WERI-Rb-1 (cell line): ENCODE results near the gene KCNE4.
A peak's percentile ranks its signal among the peaks of the same experiment; 100 is the strongest.

Experiments used
- DNase-seq: peaks from one replicate; pipeline ENCODE4 v3.0.0-alpha.2; 2020
- H3K27ac ChIP-seq: fragments of 250-450 bp; sonication (Bioruptor Pico); 2 replicates; pipeline ENCODE4 v1.5.1; 2020; ENCODE audit warnings: mild to moderate bottlenecking, moderate library complexity
- H3K27me3 ChIP-seq: fragments of 250-450 bp; sonication (Bioruptor Pico); 2 replicates; pipeline ENCODE4 v1.5.1; 2021; ENCODE audit warnings: mild to moderate bottlenecking, low read depth, moderate library complexity; ENCODE audit not compliant: insufficient read depth, severe bottlenecking
- H3K36me3 ChIP-seq: fragments of 250-450 bp; sonication (Bioruptor Pico); 2 replicates; pipeline ENCODE4 v1.5.1; 2020; ENCODE audit warnings: mild to moderate bottlenecking, moderate library complexity
- H3K4me3 ChIP-seq: 2 replicates; pipeline ENCODE4 v1.5.1; 2011; ENCODE audit warnings: low read depth, mild to moderate bottlenecking, control low read depth, low read length
- H3K9me3 ChIP-seq: fragments of 250-450 bp; sonication (Bioruptor Pico); 2 replicates; pipeline ENCODE4 v1.5.1; 2021; ENCODE audit warnings: mild to moderate bottlenecking, moderate library complexity; ENCODE audit not compliant: severe bottlenecking
- CTCF ChIP-seq: IDR thresholded peaks from 2 replicates; pipeline ENCODE4 v1.5.1; 2011; ENCODE audit warnings: low read depth, mild to moderate bottlenecking, control low read depth, inconsistent platforms, low read length

KCNE4 gene

GRCh38 chr2:223047260-223047761, 4.7 kb upstream of the KCNE4 start:
- no peak overlapping the region for H3K4me3 ChIP-seq
- H3K27me3 ChIP-seq = no peaks in the 10 kb centered on the region
- no peaks in the 10 kb centered on the region for H3K36me3 ChIP-seq
- TF ChIP-seq CTCF = no peak
- DNase-seq = peak; percentile 69
- no peak overlapping the region for H3K27ac ChIP-seq
- H3K9me3 ChIP-seq = no peaks in the 10 kb centered on the region

GRCh38 chr2:223048519-223048918, 3.5 kb upstream of the KCNE4 start:
- Histone ChIP-seq H3K4me3 (no peak overlapping the region), H3K9me3 (no peaks in the 10 kb centered on the region), H3K27me3 (no peaks in the 10 kb centered on the region), H3K27ac (no peak overlapping the region), H3K36me3 (no peaks in the 10 kb centered on the region)
- no peak for TF ChIP-seq CTCF
- DNase-seq = no peak

GRCh38 chr2:223049356-223049755, 2.6 kb upstream of the KCNE4 start:
- no peak for TF ChIP-seq CTCF
- DNase-seq = no peak
- Histone ChIP-seq H3K4me3 (no peak overlapping the region), H3K27ac (no peak overlapping the region), H3K36me3 (no peaks in the 10 kb centered on the region), H3K9me3 (no peaks in the 10 kb centered on the region), H3K27me3 (no peaks in the 10 kb centered on the region)

GRCh38 chr2:223050188-223050587, 1.8 kb upstream of the KCNE4 start:
- Histone ChIP-seq H3K27me3 (no peaks in the 10 kb centered on the region), H3K27ac (no peak overlapping the region), H3K36me3 (no peaks in the 10 kb centered on the region), H3K9me3 (no peaks in the 10 kb centered on the region), H3K4me3 (no peak overlapping the region)
- TF ChIP-seq CTCF = no peak
- no peak for DNase-seq

GRCh38 chr2:223050900-223051504, 988 bp upstream of the KCNE4 start:
- no peak for DNase-seq
- peak overlapping the region; percentile 26; the same call in 1 of the 2 replicates for H3K27ac ChIP-seq
- no peaks in the 10 kb centered on the region for H3K27me3 ChIP-seq

More at GRCh38 chr2:223050900-223051504, 988 bp upstream of the KCNE4 start:
- Histone ChIP-seq H3K36me3 (no peaks in the 10 kb centered on the region), H3K9me3 (no peaks in the 10 kb centered on the region), H3K4me3 (peak overlapping the region; percentile 14)
- no peak for TF ChIP-seq CTCF
